ENCODE results near the gene OGFOD3.
"Not testable (repeated sequence)": the region's sequence is repeated elsewhere in the genome, so short reads cannot be mapped to it uniquely, and the experiment has no call there.

OGFOD3 gene

DNA sequence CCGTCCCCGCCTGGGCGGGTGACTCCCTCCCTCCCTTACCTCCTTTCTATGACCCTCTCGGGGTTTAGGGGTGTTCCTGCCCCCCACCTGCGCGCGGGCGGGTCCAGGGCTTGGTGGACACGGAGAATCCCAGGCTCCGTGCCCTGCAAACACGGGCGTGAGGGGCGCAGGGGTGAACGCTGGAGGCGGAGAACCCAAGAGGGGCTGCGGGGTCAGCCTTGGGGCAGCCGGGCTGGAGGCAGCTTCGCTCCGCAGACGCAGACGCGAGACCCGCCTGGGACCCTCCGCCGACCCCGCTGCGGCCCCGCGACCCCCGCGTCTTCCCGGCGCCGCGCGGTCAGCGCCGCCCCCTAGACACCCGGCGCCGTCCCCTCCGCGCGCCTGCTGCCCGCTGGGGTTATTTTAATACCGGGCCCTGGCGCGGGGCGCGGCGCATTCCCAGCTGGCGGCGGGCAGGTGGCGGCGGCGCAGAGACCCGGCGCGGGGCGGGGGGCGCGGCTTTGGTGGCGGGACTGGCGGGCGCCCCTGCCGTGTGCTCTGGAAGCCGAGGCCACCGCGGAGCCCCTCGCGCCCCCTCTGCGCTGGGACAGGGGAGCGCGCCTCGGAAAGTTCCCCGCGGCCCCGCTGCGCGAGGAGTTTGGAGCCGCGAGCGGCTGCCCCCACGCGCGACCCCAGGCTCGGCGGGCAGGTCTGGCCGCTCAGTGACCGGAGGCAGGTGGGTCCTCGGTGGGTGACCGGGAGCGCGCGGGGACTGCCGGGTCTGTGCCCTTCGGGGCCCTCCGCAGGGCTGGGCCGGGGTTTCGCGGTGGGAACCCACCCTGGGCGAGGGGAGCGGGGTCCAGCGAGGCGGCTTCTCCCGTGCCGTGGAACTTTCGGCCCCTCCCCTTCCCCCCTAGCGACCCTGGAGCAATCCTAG lies 46.8 kb downstream of the OGFOD3 start, which contains the start of gene UTS2R:
Gene UTS2R (plus strand): TSS at position 433 of the 916 bp plus-strand sequence. CDS start 2,560 bp downstream, outside the sequence.
- DNase-seq, result no peak

DNA sequence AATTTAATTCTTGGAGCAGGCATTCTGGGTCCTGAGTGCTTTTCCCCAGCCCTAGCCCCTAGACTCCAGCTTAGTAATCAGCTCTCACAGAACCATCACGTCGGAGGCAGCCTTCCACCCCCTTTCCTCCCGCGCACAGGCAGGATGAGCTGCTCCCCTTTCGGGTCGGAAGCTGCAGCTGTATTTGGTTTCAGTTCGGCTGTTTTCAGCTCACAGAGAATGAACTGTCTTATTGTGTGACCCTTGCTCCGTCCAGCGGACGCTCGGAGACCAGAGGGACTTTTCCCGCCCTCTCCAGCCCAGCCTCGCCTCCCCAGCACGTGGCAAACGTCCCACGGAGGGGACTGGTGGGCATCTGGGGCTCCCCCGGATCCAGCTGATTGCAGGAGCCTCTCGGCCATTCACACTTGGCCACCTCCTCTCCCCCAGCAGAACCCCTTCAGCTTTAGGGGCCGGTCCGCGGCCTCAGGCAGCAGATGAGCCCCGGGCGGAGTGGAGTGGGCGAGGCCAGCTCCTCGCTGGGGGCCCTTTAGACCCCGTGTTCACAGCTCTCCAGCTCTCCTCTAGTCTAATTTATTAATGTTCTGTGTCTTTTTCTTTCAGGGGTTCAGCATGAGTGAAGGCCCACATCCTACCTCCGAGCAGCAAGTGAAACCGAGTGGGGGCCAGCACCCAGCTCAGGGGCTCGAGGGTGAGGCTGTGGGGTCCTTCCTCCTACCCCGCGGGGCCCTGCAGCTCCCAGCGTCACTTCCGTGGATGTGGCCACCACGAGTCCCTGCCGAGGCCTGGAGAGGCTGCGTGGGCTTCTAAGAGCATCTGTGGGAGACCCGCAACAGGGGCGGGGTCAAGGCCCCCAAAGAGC lies 47.7 kb downstream of the OGFOD3 start:
- DNase-seq, result no peak

DNA sequence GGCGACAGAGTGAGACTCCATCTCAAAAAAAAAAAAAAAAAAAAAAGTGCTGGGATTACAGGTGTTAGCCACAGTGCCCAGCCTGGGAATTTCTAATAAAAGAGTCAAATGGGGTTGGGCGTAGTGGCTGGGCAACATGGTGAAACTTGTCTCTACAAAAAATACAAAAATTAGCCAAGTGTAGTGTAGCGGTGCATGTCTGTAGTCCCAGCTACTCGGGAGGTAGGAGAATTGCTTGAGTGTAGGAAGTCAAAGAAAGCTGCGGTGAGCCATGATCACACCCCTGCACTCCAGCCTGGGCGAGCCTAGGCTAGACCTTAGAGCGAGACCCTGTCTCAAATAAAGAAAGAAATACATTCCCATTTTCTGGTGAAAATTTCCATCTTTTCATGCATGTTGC lies 49.2 kb downstream of the OGFOD3 start:
- DNase-seq, result no peak

DNA sequence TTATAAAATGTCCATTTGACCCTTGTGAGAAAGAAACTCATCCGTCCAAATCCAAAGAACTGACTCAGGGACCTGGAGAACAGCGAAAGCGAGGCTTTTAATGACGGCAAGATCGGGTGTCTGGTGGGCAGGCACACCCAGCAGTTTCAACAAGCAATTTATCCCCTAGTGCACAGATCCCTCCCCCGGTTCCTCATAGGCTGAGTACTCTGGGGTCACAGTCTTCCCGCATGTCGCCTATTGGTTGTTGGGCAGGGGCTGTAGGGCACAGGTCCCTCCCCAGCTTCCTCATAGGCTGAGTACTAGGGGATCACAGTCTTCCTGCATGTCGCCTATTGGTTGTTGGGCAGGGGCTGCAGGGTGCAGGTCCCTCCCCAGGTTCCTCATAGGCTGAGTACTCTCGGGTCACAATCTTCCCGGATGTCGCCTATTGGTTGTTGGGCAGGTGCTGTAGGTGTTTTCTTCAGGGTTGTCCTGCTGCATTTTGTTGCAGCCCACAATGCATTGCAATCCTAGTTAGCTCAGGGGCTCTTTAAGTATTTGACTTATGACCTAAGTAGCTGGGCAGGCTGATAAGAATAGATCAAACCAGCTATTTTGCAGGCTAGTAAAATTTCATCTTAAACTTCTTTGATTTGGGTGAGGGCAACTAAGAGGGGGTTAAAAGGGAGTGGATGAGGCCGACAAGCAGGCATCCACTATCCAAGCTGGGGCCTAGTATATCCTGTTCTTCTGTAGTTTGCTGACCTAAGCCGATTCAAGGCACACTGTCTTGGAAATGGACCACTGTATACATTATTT lies 50.5 kb downstream of the OGFOD3 start:
- peak; percentile 81 for DNase-seq

DNA sequence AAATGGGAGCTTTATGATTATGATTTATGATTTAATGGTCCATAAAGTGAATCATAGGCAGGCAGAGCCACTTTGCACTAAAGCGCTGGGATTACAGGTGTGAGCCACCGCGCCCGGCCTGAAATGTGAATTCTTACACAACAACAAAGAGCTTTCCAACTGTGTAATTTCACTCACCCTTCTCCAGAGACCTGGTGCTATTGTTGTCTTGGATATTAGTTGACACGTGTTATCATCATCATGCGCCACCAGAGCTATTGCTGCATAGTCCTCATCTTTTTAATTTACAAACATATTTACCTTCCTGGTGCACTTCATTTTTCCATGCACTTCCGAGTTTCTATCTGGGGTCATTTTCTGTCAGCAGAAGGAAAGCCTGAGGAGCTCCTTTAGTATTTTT lies 51.6 kb downstream of the OGFOD3 start:
- DNase-seq, result no peak

DNA sequence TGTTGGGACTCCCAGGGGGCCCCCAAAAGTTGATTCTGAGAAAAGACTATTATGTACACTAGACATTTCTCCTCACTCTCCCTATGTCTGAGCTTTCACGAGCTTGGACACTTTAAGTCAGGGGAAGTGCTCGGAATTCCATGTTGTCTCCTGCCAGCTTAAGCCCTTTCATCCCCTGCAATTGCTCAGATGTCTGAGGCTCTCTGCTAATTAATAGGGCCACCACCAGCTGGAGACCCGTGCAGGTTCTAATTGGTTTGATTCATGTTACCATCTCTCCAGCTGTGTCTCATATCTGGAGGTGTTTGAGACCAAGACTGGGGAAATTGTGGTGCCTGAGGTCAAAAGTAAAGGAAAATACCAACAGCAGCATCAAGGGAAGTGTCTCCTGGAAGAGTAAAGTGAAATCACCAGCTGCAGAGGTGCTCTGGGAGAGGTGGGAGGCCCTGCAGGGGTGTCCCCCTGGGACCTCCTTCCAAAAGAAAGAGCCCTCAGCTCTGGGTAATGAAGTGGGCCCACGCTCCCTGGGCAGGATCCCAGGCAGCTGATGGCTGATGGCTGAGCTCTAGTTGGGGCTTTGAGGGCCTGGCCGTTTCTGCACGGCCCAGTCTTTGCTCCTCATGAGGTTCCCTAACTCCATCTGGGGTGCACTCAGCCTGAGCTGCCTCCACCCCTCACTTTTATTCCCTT lies 52.6 kb downstream of the OGFOD3 start:
- DNase-seq, result no peak

DNA sequence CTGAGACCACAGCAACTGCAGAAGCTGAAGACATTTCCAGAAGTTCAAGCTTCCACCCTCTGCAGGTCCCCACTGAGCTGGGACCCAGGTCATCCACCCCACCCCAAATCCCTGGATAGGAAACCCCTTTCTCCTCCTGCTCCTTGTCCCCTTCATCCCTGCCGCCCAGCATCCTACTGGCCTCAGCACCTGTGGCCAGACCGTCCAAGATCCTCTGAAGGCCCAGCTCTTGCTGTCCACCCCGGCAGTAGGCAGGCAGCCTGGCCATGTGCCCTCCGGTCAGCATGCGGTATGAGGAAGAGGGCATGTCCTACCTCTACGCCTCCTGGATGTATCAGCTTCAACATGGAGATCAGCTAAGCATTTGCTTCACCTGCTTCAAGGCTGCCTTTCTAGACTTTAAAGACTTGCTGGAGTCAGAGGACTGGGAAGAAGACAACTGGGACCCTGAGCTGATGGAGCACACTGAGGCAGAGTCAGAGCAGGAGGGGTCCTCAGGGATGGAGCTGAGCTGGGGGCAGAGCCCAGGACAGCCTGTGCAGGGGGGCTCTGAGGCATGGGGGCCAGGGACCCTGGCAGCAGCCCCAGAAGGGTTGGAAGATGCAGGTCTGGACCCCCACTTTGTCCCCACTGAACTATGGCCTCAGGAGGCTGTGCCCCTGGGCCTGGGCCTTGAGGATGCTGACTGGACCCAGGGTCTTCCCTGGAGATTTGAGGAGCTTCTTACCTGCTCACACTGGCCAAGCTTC lies 56.3 kb downstream of the OGFOD3 start:
- no peak for DNase-seq

DNA sequence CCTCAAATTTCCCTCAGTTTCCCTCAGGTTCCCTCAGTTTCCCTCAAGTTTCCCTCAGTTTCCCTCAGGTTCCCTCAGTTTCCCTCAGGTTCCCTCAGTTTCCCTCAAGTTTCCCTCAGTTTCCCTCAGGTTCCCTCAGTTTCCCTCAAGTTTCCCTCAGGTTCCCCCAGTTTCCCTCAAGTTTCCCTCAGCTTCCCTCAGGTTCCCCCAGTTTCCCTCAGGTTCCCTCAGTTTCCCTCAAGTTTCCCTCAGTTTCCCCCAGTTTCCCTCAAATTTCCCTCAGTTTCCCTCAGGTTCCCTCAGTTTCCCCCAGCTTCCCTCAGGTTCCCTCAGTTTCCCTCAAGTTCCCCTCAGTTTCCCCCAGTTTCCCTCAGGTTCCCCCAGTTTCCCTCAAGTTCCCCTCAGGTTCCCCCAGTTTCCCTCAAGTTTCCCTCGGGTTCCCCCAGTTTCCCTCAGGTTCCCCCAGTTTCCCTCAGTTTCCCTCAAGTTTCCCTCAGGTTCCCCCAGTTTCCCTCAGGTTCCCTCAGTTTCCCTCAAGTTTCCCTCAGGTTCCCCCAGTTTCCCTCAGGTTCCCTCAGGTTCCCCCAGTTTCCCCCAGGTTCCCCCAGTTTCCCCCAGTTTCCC lies 58.8 kb downstream of the OGFOD3 start:
- not testable (repeated sequence) for DNase-seq

DNA sequence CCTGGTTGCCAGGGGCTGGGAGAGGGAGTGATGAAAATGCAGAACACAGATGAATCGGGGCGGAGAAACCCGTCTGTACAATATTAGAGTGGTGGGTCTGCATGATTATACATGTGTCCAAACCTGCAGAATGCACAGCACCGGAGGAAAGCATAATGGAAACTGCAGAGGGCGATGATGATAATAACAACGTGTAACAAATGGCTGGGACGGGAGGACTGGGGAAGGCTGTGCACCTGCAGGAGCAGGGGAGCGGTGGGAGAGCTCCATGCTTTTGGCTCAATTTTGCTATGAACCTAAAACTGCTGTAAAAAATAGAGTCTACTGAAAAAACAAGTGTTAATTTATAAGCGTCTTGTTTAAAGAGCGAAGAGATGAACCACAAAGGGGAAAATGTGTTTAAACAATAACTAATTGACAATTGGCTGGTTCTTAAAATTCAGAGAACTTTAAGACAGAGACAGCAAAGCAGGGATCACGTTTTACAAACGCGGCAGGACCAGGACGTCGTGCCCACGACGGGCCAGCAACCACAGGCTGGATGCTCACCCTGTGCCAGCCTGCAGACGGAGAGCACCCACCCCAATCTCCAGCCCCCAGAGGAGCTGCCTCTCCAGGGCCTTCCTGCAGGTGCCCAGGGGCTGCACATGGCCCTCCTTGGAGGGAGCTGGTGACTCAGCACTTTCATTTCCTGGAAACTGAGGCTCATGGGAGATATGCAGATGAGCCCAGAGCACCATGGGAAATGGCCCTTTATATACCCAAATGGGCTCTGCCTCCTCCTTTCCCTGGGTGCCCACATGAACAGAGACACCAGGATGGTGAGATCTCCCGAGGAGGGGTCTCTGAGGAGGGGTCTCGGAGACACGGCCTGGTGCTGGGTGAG lies 59.7 kb downstream of the OGFOD3 start, which contains the start of gene TEX19:
Gene TEX19 (plus strand): TSS at position 783 of the 886 bp plus-strand sequence. CDS start 2,904 bp downstream, outside the sequence.
- no peak for DNase-seq

DNA sequence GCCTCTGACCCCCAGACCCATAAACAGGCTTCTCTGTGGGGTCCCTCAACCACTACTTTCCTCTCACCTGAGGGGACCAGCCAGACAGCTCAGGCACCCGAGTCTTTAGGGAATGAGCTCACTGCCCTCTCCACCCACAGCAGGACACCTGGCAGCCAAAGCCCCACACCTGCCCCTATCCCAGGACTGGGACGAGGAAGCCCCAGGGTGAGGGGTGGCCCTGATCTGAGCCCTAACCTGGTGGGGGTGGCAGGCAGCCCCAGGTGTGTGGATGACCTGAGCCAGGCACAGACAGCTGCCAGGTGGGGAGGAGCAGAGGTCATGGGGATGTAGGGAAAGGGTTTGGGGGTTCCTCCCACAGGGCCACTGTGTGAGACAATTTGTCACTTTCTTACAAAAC lies 61.0 kb downstream of the OGFOD3 start:
- no peak for DNase-seq

DNA sequence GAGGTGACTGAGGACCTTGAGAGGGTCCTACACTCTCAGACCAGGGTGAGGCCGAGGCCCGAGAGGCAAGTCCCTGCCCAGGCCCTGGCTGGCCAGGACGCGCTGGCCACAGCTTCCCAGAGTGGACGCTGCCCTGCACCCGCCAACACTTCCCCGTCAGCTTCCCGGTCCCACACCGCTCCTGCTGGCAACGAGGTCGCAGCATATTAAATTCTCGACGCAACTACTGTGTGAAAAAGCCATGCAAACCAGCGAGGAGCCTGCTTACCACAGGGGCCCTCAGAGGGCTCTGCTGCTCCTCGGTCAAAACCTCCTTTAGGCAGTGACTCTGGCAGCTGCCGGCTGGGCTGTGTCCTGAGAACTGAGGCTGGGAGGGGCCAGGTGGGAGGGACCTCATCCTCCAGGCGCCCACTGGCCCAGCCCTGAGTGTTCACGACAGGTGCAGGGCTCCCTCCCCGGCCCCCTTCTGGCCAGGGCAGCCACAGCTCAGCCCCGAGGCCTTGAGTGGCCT lies 61.5 kb downstream of the OGFOD3 start:
- DNase-seq, result no peak

DNA sequence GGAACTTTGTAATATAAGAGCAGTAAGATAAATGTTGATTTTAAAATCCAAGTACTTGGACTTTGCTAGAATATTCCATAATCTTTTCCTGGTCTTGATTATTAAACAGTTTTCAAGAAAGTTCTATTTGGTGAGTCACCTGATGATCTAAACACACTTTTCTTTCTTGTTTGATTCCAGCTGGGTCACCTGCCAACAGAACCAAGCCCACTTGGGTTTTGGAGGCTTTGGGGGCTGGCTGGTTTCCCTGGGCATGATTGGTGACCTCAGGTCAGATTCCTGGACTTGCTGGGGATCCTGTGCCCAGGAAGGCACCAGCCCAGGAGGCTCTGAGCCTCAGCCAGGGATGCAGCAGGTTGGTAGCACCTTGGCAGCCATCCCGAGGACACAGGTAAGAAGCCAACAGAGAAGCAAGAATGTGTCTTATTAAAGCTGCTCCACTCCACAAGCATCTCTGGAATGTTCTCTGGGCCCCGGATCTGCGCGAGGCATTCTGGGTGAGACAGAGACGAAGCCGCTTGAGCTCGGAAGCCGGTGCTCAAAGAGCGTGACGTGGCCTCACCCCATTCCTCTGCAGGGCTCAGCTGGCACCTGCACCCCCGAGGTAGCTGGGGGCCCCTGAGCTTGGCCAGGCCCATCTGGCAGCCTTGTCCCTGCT lies 62.5 kb downstream of the OGFOD3 start:
- DNase-seq, result peak; percentile 85

DNA sequence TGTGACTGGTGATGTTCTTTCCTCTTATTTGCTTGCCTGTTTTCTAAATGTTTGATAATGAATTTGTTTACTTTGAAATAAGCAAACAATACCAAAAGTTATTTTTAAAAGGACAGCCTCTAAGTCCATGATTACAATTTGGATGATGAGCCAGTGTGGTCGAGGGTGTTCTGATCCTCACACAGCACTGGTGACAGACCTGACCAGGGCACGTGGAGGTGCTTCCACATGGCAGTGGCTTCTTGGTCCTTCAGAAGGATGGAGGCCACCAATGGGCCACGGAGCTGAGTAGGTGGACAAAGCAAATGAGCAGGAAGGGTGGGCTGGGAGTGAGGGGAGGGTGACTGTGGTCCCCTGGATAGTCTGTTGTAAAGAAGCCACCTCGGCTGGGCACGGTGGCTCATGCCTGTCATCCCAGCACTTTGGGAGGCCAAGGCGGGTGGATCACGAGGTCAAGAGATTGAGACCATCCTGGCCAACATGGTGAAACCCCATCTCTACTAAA lies 63.5 kb downstream of the OGFOD3 start:
- DNase-seq, result no peak

DNA sequence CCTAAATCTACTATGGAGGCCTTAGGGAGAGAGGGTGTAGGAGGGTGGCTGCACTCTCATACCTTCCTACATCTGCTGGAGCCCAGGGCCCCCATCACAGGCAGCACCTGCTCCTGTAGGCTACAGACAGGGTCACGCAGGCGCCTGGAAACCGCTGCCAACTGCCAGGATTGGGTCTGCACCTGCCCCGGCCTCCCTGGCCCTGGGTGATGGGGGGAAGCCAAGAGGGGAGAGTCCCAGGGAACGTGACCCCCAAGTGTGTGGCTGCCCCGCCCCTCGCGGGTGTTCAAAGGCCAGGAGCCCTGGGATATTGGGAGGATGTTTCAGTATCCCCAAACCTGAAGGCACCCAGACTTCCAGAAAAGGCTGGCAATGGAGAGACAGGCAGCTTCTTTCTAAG lies 64.9 kb downstream of the OGFOD3 start:
- DNase-seq, result no peak

DNA sequence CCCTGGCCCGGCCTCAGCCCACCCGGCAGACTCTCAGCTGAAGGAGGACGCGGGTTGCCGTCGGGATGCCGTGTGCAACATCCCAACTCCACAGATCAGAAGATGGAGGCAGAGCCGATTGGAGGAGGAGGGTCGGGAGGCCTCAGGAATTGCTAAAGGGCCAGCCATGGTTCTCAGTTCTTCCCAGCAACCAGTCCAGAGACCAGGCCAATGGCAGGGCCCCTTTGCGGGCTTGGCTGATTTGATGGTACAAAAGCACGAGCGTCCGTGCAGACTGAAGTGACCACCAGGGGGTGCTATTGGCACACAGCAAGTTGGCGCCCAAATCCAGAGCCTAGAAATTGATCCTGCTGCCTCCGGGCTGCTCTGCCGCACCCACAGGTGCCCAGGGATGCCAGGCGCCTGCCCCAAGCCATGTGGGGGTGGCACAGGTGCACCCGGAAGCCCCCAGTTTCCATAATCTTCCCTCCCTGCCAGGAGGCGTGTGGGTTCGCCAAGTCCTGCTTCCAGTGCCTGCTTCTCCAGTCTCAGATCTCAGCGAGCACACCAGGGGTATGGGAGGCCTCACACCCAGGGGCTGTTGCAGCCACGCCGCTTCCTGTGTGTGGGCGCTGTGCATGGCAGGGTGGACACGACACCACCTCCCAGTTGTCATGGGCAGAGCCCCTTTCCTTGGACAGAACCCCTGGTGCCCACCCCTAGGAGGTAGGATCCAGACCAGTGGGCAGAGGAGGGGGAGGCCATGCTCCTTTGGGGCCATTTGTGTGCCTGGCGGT lies 66.5 kb downstream of the OGFOD3 start:
- peak; percentile 58 for DNase-seq

DNA sequence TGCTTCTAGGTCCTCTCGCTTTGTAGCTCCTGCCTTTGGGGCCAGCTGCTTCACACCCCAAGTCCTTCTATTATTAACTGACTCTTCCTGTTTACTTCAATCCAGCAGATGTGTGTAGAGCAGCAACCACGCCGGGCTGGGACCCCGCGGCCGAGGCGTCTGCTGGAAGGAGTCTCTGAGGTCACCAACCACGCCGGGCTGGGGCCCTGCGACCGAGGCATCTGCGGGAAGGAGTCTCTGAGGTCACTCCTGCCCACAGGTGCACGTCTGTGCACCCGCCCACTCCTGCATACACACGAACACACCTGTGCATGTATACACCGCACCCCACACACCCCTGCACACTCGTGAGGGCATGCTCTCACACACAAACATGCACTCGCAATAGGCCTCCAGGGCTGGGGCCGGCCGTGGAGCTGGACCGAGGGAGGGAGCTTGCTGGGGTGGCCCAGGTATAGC lies 67.1 kb downstream of the OGFOD3 start:
- DNase-seq, result no peak

DNA sequence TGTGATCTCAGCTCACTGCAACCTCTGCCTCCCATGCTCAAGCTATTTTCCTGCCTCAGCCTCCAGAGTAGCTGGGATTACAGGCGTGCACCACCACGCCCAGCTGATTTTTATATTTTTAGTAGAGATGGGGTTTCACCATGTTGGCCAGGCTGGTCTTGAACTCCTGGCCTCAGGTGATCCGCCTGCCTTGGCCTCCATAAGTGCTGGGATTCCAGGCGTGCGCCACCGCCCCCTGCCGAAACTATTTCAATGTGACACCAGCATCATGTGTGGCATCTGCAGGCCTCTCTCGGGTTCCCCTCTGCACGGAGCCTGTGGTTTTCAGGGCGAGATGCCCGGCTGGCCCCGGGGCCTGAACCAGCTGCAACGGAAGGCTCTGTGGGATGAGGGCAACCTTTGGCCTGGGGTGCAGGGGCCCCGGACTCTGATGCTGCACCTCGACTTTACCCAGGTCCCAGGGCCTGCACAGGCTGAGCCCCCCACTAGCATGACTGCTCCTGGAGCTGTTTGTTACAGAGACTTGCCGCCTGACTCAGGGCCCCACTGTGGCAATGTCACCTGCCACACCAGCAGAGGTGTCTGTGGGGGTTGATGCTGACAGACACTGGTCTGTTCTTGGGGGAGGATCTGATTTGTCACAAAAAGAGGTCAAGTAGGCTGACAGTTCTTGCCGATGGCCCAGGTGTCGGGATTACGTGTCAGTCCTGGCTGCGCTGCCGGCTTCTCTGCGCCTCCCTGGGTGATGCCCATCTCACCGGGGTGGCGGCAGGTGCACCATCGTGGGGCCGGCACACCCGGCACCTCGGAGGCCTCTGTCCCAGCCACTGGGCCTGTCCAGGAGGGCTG lies 68.0 kb downstream of the OGFOD3 start:
- no peak for DNase-seq

All from NCI-H226 (cell line).